ENCODE data around the gene EPHA6. TPM values are rescaled to one million over a fixed set of nuclear protein-coding genes. Genes with fewer than 3 reads are reported as not detected.
"Not testable (repeated sequence)": the region's sequence is repeated elsewhere in the genome, so short reads cannot be mapped to it uniquely, and the experiment has no call there.

EPHA6 gene
- total and polyA plus RNA-seq, 7 experiments from 2014 or later, result not detected

DNA sequence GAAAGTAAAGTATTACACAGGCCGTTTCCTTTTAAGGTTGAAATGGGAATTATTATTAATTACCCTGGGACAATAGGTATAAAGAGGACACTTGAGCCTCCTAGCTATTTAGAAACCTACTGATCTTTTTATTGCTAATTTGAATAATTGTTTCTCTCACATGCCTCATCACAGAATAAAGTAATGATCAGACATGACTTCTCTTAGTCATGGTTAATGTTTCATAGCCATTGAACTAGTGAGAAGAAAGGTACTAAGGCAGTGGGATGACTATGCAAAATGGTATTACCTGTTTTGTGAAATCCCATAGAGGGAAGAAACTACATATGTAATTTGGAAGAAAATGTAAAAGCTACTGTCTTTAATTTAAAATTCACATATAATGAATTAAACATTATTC, 85.6 kb downstream of the EPHA6 start:
- Mint-ChIP-seq H3K9me3 (peaks cover 0 to 11% (median 2%) of the 10 kb centered on the region in 11 donors), H3K27ac (no peak overlapping the region), H3K4me3 (no peak overlapping the region), H3K36me3 (no peaks in the 10 kb centered on the region), H3K27me3 (no peaks in the 10 kb centered on the region), H3K4me1 (no peaks in the 10 kb centered on the region)
- ATAC-seq, result no peak
- Histone ChIP-seq H3K9me3 (ENCODE audit: control insufficient read depth in 2 of 3, low read length in 3 of 3) (no peaks in the 10 kb centered on the region), H3K4me3 (ENCODE audit: low read length) (no peak overlapping the region), H3K4me1 (ENCODE audit: control insufficient read depth in 2 of 2, insufficient read depth in 2 of 2, low read length in 2 of 2) (no peaks in the 10 kb centered on the region), H3K36me3 (ENCODE audit: control insufficient read depth in 2 of 3, insufficient read depth in 3 of 3, low read length in 3 of 3) (no peaks in the 10 kb centered on the region), H3K27me3 (ENCODE audit: control insufficient read depth in 2 of 2, insufficient read depth in 2 of 2, low read length in 2 of 2) (no peaks in the 10 kb centered on the region), H3K27ac (ENCODE audit: low read depth, low read length) (no peak overlapping the region)
- CTCF ChIA-PET, result no interaction called here
- POLR2A ChIA-PET, result no interaction called here
- intact Hi-C loops (cut with micrococcal nuclease), result no loop called here
- DNase-seq, result no peak

DNA sequence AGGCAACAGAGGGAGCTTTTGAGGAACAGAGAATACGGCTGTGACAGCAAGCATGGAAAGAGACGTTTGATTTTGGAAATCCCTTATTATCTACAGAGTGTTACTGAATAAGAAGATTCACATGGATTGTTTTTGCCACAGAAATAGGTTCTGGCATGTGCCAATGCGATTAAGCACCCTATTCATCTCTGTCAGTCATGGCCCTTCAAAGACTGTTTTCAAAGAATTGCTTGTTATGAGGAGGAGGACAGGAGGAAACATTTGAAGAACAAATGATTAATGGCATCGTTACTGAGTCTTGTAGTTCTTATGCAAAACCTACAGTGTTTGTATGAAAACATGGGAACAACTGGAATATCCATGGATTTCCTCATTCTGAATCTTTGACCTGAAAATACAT, 86.2 kb downstream of the EPHA6 start:
- no peak for ATAC-seq
- H3K4me3 Mint-ChIP-seq, result no peak overlapping the region
- POLR2A ChIA-PET, result no interaction called here

DNA sequence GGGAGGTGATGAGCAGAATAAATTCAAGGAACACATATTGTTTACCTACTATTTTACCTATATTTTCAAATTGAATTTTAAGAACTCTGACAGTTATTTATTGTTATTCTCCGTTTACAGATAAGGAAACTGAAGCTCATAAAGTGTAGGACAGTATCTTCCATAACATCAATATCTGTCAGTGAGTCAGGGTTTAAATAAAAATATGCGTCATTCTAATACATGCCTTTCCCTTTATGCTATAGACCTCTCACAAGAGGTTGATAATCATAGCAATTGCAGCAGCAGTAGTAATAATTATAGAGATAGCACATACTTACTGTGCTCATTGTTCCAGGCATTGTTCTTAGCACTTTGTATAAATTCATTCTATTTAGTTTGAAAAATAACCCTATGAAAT, 101.1 kb downstream of the EPHA6 start:
- Histone ChIP-seq H3K36me3 (ENCODE audit: control insufficient read depth in 2 of 3, insufficient read depth in 3 of 3, low read length in 3 of 3) (no peaks in the 10 kb centered on the region), H3K27ac (ENCODE audit: low read depth, low read length) (no peak overlapping the region), H3K4me1 (ENCODE audit: control insufficient read depth in 2 of 2, insufficient read depth in 2 of 2, low read length in 2 of 2) (no peaks in the 10 kb centered on the region), H3K4me3 (ENCODE audit: low read length) (no peak overlapping the region), H3K27me3 (ENCODE audit: control insufficient read depth in 2 of 2, insufficient read depth in 2 of 2, low read length in 2 of 2) (no peaks in the 10 kb centered on the region), H3K9me3 (ENCODE audit: control insufficient read depth in 2 of 3, low read length in 3 of 3) (no peaks in the 10 kb centered on the region)
- ATAC-seq (no peak), DNase-seq (no peak)
- POLR2A ChIA-PET, result no interaction called here
- CTCF ChIA-PET, result no interaction called here
- H3K36me3 Mint-ChIP-seq, result no peaks in the 10 kb centered on the region
- H3K4me3 Mint-ChIP-seq, result no peak overlapping the region
- no peaks in the 10 kb centered on the region for H3K4me1 Mint-ChIP-seq
- H3K9me3 Mint-ChIP-seq, result peaks cover 0 to 9% (median 2%) of the 10 kb centered on the region in 11 donors
- no peak overlapping the region for H3K27ac Mint-ChIP-seq
- no peaks in the 10 kb centered on the region for H3K27me3 Mint-ChIP-seq
- intact Hi-C loops (cut with micrococcal nuclease), result no loop called here

More for the DNA sequence above, 86.2 kb downstream of the EPHA6 start:
- Histone ChIP-seq H3K27me3 (ENCODE audit: control insufficient read depth in 2 of 2, insufficient read depth in 2 of 2, low read length in 2 of 2) (no peaks in the 10 kb centered on the region), H3K27ac (ENCODE audit: low read depth, low read length) (no peak overlapping the region), H3K4me1 (ENCODE audit: control insufficient read depth in 2 of 2, insufficient read depth in 2 of 2, low read length in 2 of 2) (no peaks in the 10 kb centered on the region), H3K4me3 (ENCODE audit: low read length) (no peak overlapping the region), H3K36me3 (ENCODE audit: control insufficient read depth in 2 of 3, insufficient read depth in 3 of 3, low read length in 3 of 3) (no peaks in the 10 kb centered on the region), H3K9me3 (ENCODE audit: control insufficient read depth in 2 of 3, low read length in 3 of 3) (no peaks in the 10 kb centered on the region)
- H3K4me1 Mint-ChIP-seq, result no peaks in the 10 kb centered on the region
- peaks cover 0 to 11% (median 2%) of the 10 kb centered on the region in 11 donors for H3K9me3 Mint-ChIP-seq
- H3K27ac Mint-ChIP-seq, result no peak overlapping the region
- no peaks in the 10 kb centered on the region for H3K27me3 Mint-ChIP-seq
- CTCF ChIA-PET, result no interaction called here
- intact Hi-C loops (cut with micrococcal nuclease), result no loop called here
- no peak for DNase-seq
- no peaks in the 10 kb centered on the region for H3K36me3 Mint-ChIP-seq

DNA sequence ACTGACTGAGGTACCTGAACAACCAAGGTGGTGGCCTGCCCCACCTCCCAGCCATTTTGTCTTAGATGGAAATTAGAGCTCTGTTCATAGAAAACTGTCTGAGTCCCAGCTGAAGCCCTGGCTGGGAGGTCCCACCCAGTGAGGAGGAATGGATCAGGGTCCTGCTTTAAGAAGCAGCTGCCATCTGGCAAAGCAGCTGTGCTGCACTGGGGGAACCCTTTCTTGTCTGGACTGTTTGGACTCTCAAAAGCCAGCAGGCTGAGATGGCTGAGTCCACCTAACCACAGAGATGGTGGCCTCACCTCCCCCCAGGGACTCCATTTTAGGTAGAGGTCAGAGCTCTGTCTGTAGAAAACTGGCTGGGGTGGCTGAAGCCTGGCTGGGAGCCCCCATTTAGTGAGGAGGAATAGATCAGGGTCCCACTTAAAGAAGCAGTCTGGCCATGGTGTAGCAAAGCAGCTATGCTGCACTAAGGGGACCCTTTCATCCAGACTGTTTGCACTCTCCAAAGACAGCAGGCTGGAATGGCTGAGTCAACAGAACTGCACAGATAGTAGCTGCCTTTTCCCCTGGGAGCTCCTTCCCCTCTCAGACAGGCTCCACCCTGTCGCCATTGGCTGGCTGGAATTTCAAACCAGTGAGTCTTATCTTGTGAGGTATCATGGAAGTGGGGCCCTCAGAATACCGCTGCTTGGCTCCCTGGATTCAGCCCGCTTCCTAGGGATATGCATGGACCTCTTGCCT, 116.9 kb downstream of the EPHA6 start:
- H3K27ac ChIP-seq (ENCODE audit: low read depth, low read length), result no peak overlapping the region
- Mint-ChIP-seq H3K9me3 (peaks cover 13 to 46% (median 22%) of the 10 kb centered on the region in 11 donors), H3K4me3 (no peak overlapping the region), H3K4me1 (no peaks in the 10 kb centered on the region), H3K27ac (no peak overlapping the region), H3K36me3 (peaks cover 0 to 8% (median 0%) of the 10 kb centered on the region in 5 donors), H3K27me3 (no peaks in the 10 kb centered on the region)
- H3K9me3 ChIP-seq (ENCODE audit: control insufficient read depth in 2 of 3, low read length in 3 of 3), result peaks cover 0 to 33% (median 0%) of the 10 kb centered on the region in 3 experiments
- DNase-seq (no peak), ATAC-seq (no peak)
- H3K4me1 ChIP-seq (ENCODE audit: control insufficient read depth in 2 of 2, insufficient read depth in 2 of 2, low read length in 2 of 2), result no peaks in the 10 kb centered on the region
- H3K4me3 ChIP-seq (ENCODE audit: low read length), result no peak overlapping the region
- H3K36me3 ChIP-seq (ENCODE audit: control insufficient read depth in 2 of 3, insufficient read depth in 3 of 3, low read length in 3 of 3), result no peaks in the 10 kb centered on the region
- intact Hi-C loops (cut with micrococcal nuclease), result no loop called here
- CTCF ChIA-PET, result no interaction called here
- no peaks in the 10 kb centered on the region for H3K27me3 ChIP-seq (ENCODE audit: control insufficient read depth in 2 of 2, insufficient read depth in 2 of 2, low read length in 2 of 2)
- POLR2A ChIA-PET, result no interaction called here

GRCh38 chr3:96942131-96942530, 127.7 kb downstream of the EPHA6 start:
- POLR2A ChIA-PET; H3K36me3 Mint-ChIP-seq; H3K27me3 ChIP-seq (ENCODE audit: control insufficient read depth in 2 of 2, insufficient read depth in 2 of 2, low read length in 2 of 2); CTCF ChIA-PET; H3K36me3 ChIP-seq (ENCODE audit: control insufficient read depth in 2 of 3, insufficient read depth in 3 of 3, low read length in 3 of 3); H3K4me1 Mint-ChIP-seq; H3K27me3 Mint-ChIP-seq; H3K9me3 ChIP-seq (ENCODE audit: control insufficient read depth in 2 of 3, low read length in 3 of 3); H3K4me1 ChIP-seq (ENCODE audit: control insufficient read depth in 2 of 2, insufficient read depth in 2 of 2, low read length in 2 of 2); DNase-seq; H3K27ac ChIP-seq (ENCODE audit: low read depth, low read length); H3K27ac Mint-ChIP-seq; intact Hi-C loops (cut with micrococcal nuclease); H3K4me3 Mint-ChIP-seq; ATAC-seq; H3K4me3 ChIP-seq (ENCODE audit: low read length): not testable (repeated sequence)
- peaks cover 2 to 28% (median 8%) of the 10 kb centered on the region in 11 donors for H3K9me3 Mint-ChIP-seq

DNA sequence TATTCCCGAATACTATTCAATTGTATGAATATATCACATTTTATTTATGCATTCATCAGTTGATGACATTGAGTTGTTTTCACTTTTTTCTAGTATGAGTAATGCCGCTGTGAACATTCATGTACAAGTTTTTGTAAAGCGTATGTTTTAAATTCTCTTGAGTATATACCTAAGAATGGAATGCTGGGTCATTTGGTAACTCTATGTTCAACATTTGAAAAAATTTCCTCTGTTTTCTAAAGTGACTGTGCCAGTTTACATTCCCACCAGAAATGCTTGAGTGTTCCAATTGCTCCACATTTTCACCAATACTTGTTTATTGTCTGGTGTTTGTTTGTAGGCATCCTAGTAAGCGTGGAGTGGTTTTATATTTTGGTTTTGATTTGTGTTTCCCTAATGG, 144.5 kb downstream of the EPHA6 start:
- DNase-seq (no peak), ATAC-seq (no peak)
- Mint-ChIP-seq H3K27me3 (no peaks in the 10 kb centered on the region), H3K9me3 (peaks cover 0 to 15% (median 0%) of the 10 kb centered on the region in 11 donors), H3K4me3 (no peak overlapping the region), H3K27ac (no peak overlapping the region), H3K4me1 (no peaks in the 10 kb centered on the region), H3K36me3 (no peaks in the 10 kb centered on the region)
- ChIA-PET POLR2A (no interaction called here), CTCF (no interaction called here)
- Histone ChIP-seq H3K4me3 (ENCODE audit: low read length) (no peak overlapping the region), H3K4me1 (ENCODE audit: control insufficient read depth in 2 of 2, insufficient read depth in 2 of 2, low read length in 2 of 2) (no peaks in the 10 kb centered on the region), H3K36me3 (ENCODE audit: control insufficient read depth in 2 of 3, insufficient read depth in 3 of 3, low read length in 3 of 3) (no peaks in the 10 kb centered on the region), H3K27me3 (ENCODE audit: control insufficient read depth in 2 of 2, insufficient read depth in 2 of 2, low read length in 2 of 2) (no peaks in the 10 kb centered on the region), H3K9me3 (ENCODE audit: control insufficient read depth in 2 of 3, low read length in 3 of 3) (no peaks in the 10 kb centered on the region), H3K27ac (ENCODE audit: low read depth, low read length) (no peak overlapping the region)
- intact Hi-C loops (cut with micrococcal nuclease), result no loop called here

DNA sequence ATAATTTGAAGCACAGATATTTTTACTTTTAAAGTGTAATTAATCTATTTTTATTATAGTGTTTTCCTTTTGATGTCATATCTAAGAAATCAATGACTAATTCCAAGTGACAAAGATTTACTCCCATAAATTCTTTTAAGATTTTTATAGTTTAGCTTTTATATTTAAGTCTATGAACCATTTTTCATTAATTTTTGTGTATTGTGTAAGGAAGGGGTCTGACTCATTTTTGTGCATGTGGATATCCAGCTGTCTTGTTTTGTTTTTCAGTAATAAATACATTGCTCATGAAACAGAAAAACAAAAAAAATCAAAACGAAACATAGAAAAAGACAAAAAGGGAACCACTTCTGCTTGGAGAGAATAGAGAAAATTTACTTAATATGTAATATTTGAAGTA, 145.1 kb downstream of the EPHA6 start:
- no peaks in the 10 kb centered on the region for H3K36me3 ChIP-seq (ENCODE audit: control insufficient read depth in 2 of 3, insufficient read depth in 3 of 3, low read length in 3 of 3)
- no peaks in the 10 kb centered on the region for H3K36me3 Mint-ChIP-seq
- POLR2A ChIA-PET, result no interaction called here

More for the DNA sequence above, 145.1 kb downstream of the EPHA6 start:
- DNase-seq (no peak), ATAC-seq (no peak)
- Mint-ChIP-seq H3K4me3 (no peak overlapping the region), H3K9me3 (peaks cover 0 to 12% (median 0%) of the 10 kb centered on the region in 11 donors), H3K27ac (no peak overlapping the region), H3K4me1 (no peaks in the 10 kb centered on the region), H3K27me3 (no peaks in the 10 kb centered on the region)
- intact Hi-C loops (cut with micrococcal nuclease), result no loop called here
- Histone ChIP-seq H3K27me3 (ENCODE audit: control insufficient read depth in 2 of 2, insufficient read depth in 2 of 2, low read length in 2 of 2) (no peaks in the 10 kb centered on the region), H3K9me3 (ENCODE audit: control insufficient read depth in 2 of 3, low read length in 3 of 3) (no peaks in the 10 kb centered on the region), H3K4me3 (ENCODE audit: low read length) (no peak overlapping the region), H3K27ac (ENCODE audit: low read depth, low read length) (no peak overlapping the region), H3K4me1 (ENCODE audit: control insufficient read depth in 2 of 2, insufficient read depth in 2 of 2, low read length in 2 of 2) (no peaks in the 10 kb centered on the region)
- CTCF ChIA-PET, result no interaction called here

All from naive thymus-derived CD4-positive, alpha-beta T cell (primary cell).